ENCODE data around the gene SPATA31C1. TPM values are rescaled to one million over a fixed set of nuclear protein-coding genes. Genes with fewer than 3 reads are reported as not detected.
"Not testable (repeated sequence)": the region's sequence is repeated elsewhere in the genome, so short reads cannot be mapped to it uniquely, and the experiment has no call there.

Gene SPATA31C1
- total RNA-seq, 2 experiments from 2014 or later: not detected

GRCh38 chr9:87886210-87886932 lies 31.4 kb upstream of the SPATA31C1 start:
- POLR2A ChIA-PET: no interaction called here
- CTCF ChIA-PET: no interaction called here

GRCh38 chr9:87886933-87887505 lies 30.7 kb upstream of the SPATA31C1 start:
- POLR2A ChIA-PET: no interaction called here
- CTCF ChIA-PET: no interaction called here

GRCh38 chr9:87887661-87888480 lies 29.9 kb upstream of the SPATA31C1 start:
- ChIA-PET CTCF (no interaction called here), POLR2A (no interaction called here)

- ChIA-PET POLR2A (no interaction called here), CTCF (no interaction called here)
These were observed 29.3 kb upstream of the SPATA31C1 start for GRCh38 chr9:87888501-87888900.

DNA sequence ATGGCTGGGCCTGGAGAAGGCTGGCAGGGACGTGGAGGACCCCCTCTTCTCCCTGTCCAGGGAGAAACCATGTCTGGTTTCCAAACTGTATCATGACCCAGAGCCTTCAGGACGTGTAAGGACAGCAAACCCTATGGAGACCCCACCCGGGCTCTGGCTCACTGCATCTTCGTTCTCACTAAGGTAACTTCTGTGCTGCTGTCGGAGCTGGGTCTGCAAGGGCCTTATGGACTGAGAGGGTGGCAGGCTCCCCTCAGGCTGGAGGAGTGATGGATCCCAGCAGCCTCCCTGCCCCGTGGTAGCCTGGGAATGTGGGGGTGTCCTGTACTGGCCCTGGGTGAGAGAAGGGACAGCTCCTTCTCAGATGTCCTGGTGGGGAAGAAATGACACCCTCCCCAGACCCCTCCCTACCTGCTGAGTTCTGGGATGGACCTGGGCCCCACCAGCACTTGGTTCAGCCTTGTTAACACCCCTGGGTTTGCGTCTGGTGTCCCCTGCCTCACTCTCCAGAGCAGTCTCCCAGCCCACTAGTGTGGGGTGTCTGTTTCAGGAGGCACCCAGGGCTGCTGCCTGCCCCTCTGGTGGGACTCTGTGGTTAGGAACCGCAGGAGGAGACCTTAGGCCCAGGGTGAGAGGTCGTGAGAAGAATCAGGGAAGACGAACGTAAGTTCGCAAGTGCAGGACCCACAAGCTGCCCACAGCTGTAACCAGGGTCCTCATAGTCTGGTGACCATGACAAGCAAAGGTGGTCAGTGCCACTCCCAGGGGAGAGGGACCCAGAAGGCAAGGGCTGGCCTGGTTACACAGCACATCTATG lies 28.5 kb upstream of the SPATA31C1 start:
- POLR2A ChIA-PET: no interaction called here
- CTCF ChIA-PET: no interaction called here

DNA sequence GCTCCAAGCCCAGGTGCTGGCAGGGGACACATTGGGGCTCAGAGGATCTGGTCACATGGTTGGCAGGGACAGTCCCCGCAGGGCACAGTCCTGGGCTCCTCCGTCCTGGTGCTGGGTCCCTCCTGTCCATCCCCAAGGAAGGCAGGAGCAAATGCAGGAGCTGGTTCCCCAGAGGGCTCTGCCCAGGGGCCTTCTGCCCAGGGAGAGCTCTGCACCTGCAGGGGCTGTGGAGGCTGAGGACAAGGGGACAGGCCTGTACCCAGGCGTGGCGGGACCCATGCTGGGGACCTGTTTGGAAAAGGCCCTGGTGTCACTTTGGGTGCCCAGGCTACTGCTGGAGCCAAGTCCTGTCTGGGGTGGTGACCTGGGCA lies 27.9 kb upstream of the SPATA31C1 start:
- CTCF ChIA-PET: no interaction called here
- POLR2A ChIA-PET: no interaction called here

DNA sequence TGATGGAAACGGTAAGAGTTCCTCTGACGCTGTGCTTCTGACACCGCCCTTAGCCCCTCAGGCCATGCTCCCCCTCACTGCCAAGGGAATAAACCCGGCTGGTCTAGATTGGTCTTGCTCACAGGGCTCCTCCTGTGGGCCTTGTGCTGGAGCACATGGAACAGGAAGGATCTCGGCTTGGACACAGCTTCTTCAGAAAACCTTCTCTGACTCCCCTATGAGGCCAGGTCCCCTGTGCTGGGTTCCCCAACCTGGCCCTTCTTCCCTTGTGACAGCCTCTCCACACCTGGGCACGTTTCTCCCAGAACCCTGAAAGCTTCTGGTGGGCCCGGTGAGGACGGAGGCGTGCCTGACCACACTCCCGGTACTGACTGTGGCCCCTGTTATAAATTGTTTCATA lies 26.9 kb upstream of the SPATA31C1 start:
- ChIA-PET CTCF (no interaction called here), POLR2A (no interaction called here)

DNA sequence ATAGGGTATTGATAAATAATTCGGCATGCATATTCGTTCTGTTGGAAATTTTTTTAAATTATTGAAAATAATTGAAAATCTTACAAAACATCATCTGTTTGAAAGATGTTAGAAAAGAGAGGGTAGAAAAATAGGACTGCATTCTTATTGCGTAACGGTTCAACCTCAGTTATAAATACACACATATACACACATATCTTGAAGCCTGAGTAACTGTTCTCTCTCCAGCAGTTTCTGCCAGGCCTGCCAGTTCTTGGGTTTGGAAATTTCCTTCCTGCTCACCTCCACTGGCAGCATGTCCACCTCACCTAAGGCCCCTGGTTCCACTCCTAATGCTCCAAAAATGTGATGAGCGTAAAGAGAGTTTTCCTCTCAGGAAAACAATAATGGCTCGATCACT lies 26.0 kb upstream of the SPATA31C1 start:
- ChIA-PET CTCF (no interaction called here), POLR2A (no interaction called here)

GRCh38 chr9:87892956-87893355 lies 24.8 kb upstream of the SPATA31C1 start:
- ChIA-PET CTCF (no interaction called here), POLR2A (no interaction called here)

GRCh38 chr9:87894998-87895625 lies 22.6 kb upstream of the SPATA31C1 start:
- ChIA-PET POLR2A (no interaction called here), CTCF (no interaction called here)

DNA sequence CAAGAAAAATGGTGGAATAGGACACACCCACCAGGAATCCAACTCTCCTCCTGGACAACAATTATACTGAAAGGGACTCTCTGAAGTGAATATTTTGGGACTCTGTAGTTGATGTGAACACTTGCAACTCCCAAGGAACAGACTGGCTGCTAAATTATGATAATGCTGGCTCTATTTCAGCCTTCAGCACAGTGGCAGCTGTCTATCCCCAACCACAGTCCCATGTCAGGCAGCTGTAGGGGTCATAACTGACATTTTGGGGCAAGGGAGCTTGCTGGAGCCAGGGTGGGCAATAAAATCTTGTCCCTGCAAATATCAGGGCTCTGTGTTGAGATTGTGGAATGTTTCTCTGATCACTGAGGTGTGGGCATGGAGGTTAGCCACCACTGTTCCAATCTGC lies 20.9 kb upstream of the SPATA31C1 start:
- POLR2A ChIA-PET: no interaction called here
- CTCF ChIA-PET: no interaction called here

DNA sequence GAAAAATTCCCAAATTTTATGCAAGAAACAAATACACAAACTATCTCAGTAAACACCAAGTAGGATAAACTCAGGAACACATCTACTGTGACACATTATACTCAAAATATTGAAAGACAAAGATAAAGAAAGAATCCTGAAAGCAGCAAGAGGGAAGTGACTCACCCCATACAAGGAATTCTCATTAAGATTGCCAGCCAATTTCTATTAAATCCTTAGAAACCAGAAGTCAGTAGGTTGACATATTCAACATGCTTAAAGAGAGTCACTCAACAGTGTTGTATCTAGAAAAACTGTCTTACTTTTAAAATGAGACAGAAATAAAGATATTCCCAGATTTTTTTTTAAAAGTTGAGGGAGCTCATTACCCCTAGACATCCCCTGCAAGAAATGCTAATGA lies 19.6 kb upstream of the SPATA31C1 start:
- ChIA-PET POLR2A (no interaction called here), CTCF (no interaction called here)

GRCh38 chr9:87902371-87902770 lies 15.4 kb upstream of the SPATA31C1 start:
- CTCF ChIA-PET, POLR2A ChIA-PET: not testable (repeated sequence)

GRCh38 chr9:87909310-87910041 lies 8.3 kb upstream of the SPATA31C1 start:
- POLR2A ChIA-PET: no interaction called here
- CTCF ChIA-PET: no interaction called here

GRCh38 chr9:87910821-87911220 lies 6.9 kb upstream of the SPATA31C1 start:
- ChIA-PET CTCF (interaction anchor here (0.6 kb wide), 1 partner anchor 241 kb away, joined by 3 read pairs; no protein-coding TSS in a partner anchor), POLR2A (no interaction called here)

- POLR2A ChIA-PET, CTCF ChIA-PET: not testable (repeated sequence)
These were observed 1.3 kb downstream of the SPATA31C1 start for GRCh38 chr9:87919013-87919412.

DNA sequence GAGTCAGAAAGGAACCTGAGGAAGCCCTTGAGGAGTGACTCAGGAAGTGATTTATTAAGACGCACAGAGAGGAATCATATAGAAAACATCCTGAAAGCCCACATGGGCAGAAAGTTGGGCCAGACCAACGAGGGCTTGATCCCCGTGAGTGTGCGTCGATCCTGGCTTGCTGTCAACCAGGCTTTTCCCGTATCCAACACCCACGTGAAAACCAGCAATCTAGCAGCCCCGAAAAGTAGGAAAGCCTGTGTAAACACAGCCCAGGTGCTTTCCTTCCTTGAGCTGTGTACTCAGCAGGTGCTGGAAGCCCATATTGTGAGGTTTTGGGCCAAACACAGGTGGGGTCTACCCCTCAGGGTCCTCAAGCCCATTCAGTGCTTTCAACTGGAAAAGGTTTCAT lies 3.8 kb downstream of the SPATA31C1 start:
- CTCF ChIA-PET, POLR2A ChIA-PET: not testable (repeated sequence)

GRCh38 chr9:87923012-87923411 lies 5.2 kb downstream of the SPATA31C1 start:
- CTCF ChIA-PET, POLR2A ChIA-PET: not testable (repeated sequence)

DNA sequence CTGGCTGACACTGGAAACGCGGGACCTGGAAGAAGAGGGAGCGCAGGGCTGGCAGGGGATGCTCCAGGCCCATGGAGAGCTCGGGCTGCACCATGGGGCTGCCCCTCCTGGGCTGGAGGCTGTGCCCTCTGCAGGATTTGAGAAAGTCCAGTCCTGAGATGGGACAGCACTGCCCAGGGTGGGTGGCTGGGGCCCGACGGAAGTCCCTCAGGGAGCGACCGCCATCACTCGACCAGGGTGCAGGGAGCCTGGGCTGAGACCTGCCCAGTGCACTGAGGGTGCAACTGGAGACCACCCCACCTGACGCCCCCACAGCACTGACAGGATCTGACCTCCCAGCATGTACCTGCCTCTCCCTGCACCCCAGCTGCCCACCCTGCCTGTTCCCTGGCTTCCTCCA lies 7.1 kb downstream of the SPATA31C1 start:
- CTCF ChIA-PET, POLR2A ChIA-PET: not testable (repeated sequence)

DNA sequence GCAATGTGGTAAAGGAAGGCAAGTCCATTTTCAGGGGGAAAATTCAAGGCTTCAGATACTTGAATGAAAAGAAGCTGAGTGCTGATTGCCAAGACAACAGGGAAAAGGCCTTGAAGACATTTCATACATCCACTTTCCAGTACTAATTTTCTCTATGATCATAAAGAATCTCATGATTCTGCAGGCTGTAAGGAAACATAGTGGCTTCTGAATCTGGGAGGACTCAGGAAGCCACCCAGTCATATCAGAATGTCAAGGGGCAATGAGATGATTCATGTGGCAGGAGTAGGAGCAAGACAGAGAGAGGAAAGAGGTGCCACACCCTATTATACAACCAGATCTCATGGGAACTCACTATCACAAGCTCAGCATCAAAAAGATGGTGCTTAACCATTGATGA lies 11.4 kb downstream of the SPATA31C1 start:
- CTCF ChIA-PET, POLR2A ChIA-PET: not testable (repeated sequence)

Data from activated CD8-positive, alpha-beta memory T cell treated with anti-CD3 and anti-CD28 coated beads for 36 hours (primary cell).